Thoracic aorta (tissue), 2 donors: Measurements from ENCODE around the gene FAM240A. TPM values are rescaled to one million over a fixed set of nuclear protein-coding genes. Genes with fewer than 3 reads are reported as not detected.

Experiments used
- ATAC-seq: fragments of 150-250 bp; one replicate; pipeline ENCODE4 v1.8.0; 2017; ENCODE audit warnings: low read depth; ENCODE audit not compliant: insufficient number of reproducible peaks, low FRiP score
- DNase-seq: peaks from one replicate; pipeline ENCODE4 v3.0.0-alpha.2; 2020; ENCODE audit warnings: low spot score
- H3K27ac ChIP-seq, 2 donors: fragments of 200-600 bp; sonication (generic); 1 replicate in 1 of 2; 2 replicates in 1 of 2; pipeline ENCODE4 v1.5.1; 2016; ENCODE audit warnings: mild to moderate bottlenecking in 2 of 2, moderate library complexity in 2 of 2
- H3K27me3 ChIP-seq: fragments of 200-600 bp; sonication (generic); replicated peaks from 2 replicates; pipeline ENCODE4 v1.6.0; 2016; ENCODE audit warnings: mild to moderate bottlenecking; ENCODE audit not compliant: insufficient read depth
- H3K36me3 ChIP-seq: fragments of 200-600 bp; sonication (generic); one replicate; pipeline ENCODE4 v1.5.1; 2016
- H3K4me1 ChIP-seq, 2 donors: fragments of 200-600 bp; sonication (generic); 1 replicate in 1 of 2; 2 replicates in 1 of 2; pipeline versions ENCODE4 v1.5.1 to v1.6.0; 2016; ENCODE audit warnings: low read depth in 2 of 2, mild to moderate bottlenecking in 1 of 2; ENCODE audit not compliant: control insufficient read depth in 1 of 2
- H3K4me3 ChIP-seq: fragments of 200-600 bp; sonication (generic); 2 replicates; pipeline ENCODE4 v1.5.1; 2016; ENCODE audit warnings: mild to moderate bottlenecking
- H3K9me3 ChIP-seq: fragments of 200-600 bp; sonication (generic); 2 replicates; pipeline ENCODE4 v1.5.1; 2016
- total RNA-seq, 2 donors: library from RNA; depleted of rRNA; stranded (reverse); fragments of >200 nt; gene quantifications; one replicate each; pipeline versions ENCODE4 v1.1.0 to v1.2.3, GENCODE V29; 2016
- TF ChIP-seq, protein P1 (sequence below): fragments of 200-600 bp; sonication (generic); IDR thresholded peaks from one replicate; pipeline ENCODE4 v1.5.1; 2019; ENCODE audit warnings: antibody characterized with exemption

The FAM240A gene
- total RNA-seq, 2 donors from 2014 or later = not detected

DNA sequence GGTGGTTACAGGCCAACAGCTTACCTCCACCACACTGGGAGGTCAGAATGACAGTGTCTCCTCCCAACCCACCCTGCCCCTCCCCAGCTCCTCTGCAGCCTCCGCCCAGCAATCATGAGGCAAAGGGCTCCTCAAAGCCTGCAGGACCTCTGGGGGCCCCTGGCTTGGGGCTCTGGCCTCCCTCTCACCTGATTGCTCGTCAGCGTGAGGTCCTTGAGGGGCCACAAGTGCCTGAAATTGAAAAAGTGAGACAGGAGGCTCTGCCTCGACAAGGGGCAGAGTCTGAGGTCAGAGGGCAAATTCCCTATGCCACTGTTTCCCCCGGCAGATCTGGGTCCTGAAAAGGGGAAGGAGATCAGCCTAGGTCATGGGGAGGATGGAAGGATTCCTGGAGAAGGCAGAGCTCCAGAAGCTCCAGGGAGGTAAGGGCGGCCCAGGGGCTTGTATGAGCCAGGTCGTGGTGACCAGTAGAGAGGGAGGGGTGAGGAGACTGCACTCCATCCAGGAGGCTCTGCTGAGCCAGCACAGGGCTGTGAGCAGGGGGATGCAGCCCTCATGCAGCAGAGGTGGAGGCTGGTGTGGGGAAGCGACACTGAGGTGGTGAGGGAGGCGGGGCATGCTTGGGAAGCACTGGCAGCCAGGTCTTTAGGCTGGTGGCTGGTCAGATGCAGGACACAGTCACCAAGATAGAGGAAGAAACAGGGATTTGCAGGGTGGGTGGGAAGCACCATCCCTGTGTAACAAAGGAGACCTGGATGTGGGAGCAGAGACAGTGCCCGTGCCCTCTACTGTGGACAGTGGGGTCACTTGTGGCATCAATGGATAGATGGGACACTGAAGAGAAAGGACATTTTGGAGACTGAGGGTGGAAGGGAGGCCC lies 61.1 kb downstream of the FAM240A start:
- Histone ChIP-seq H3K36me3 (no peaks in the 10 kb centered on the region), H3K4me3 (no peak overlapping the region), H3K4me1 (no peaks in the 10 kb centered on the region), H3K27ac (no peak overlapping the region), H3K9me3 (no peaks in the 10 kb centered on the region), H3K27me3 (no peaks in the 10 kb centered on the region)
- DNase-seq (no peak), ATAC-seq (no peak)
- TF ChIP-seq, protein P1, sequence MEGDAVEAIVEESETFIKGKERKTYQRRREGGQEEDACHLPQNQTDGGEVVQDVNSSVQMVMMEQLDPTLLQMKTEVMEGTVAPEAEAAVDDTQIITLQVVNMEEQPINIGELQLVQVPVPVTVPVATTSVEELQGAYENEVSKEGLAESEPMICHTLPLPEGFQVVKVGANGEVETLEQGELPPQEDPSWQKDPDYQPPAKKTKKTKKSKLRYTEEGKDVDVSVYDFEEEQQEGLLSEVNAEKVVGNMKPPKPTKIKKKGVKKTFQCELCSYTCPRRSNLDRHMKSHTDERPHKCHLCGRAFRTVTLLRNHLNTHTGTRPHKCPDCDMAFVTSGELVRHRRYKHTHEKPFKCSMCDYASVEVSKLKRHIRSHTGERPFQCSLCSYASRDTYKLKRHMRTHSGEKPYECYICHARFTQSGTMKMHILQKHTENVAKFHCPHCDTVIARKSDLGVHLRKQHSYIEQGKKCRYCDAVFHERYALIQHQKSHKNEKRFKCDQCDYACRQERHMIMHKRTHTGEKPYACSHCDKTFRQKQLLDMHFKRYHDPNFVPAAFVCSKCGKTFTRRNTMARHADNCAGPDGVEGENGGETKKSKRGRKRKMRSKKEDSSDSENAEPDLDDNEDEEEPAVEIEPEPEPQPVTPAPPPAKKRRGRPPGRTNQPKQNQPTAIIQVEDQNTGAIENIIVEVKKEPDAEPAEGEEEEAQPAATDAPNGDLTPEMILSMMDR = no peak

DNA sequence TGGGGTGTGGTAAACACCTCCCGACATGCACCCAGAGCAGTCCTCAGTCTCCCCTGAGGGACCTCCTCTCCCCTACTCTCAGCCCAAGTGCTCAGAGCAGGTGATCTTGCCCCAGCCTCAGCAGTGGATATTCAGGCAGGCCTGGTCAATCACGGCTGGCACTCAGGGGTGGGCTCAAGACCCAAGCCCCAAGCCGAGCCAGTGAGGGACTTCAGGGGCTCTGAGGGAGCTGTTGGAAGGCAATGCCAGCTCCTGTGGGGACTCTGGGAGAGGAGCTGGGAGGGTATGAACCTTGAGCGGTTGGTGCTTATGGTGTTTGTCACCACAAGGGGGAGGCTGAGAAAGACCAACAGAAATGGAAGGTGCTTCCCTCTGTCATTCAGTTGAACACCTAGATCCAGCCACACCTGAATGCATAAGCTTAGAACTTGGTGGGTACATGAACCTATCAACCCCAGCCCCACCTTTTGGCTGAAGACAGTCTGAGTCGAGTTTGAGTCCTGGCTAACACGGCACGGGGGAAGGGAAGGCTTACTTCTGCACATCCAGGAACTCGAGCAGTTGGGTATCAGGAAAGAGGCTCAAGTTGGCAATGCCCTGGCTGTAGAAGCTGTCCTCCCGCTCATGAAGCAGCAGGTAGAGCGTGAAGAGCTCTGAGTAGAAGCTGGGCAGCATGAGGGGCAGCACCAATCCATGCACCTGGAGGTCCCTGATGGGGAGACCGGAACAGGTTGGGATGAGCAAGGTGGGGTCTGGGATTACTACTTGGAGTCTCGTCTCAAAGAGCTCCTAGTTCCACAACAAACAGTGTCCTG lies 61.9 kb downstream of the FAM240A start:
- Histone ChIP-seq H3K27me3 (no peaks in the 10 kb centered on the region), H3K27ac (no peak overlapping the region), H3K4me1 (no peaks in the 10 kb centered on the region), H3K36me3 (no peaks in the 10 kb centered on the region), H3K9me3 (no peaks in the 10 kb centered on the region), H3K4me3 (no peak overlapping the region)
- DNase-seq = no peak
- ATAC-seq = no peak
- TF ChIP-seq, protein P1 = no peak

DNA sequence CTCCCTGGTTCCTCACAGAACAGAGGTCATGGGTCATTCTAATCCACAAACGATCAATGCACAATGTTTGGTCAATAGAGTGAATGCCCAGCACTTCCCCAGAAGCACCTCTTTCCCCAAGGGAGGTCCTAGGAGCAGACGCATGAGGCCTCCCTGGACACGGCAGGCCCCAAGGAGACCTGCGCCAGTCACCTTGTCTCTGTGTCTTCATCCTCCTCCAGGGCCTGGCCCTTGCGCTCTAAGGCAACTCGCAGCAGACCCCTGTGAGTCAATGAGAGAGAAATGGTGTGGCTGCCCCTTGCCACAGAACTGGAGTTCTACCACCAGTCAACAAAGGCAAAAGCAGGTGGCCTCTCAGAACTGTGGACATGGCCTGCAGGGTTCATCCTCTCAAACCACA lies 63.1 kb downstream of the FAM240A start:
- TF ChIP-seq, protein P1 = no peak
- Histone ChIP-seq H3K27me3 (no peaks in the 10 kb centered on the region), H3K4me1 (no peaks in the 10 kb centered on the region), H3K9me3 (no peaks in the 10 kb centered on the region), H3K36me3 (no peaks in the 10 kb centered on the region), H3K4me3 (no peak overlapping the region), H3K27ac (no peak overlapping the region)
- DNase-seq = no peak
- no peak for ATAC-seq

Other genes starting within 250 kb of the FAM240A start
- gene CCR5, start 241.6 kb upstream of the FAM240A start, total RNA-seq = 1 to 10 TPM in 1 of 2 donors, under 1 TPM in 1; 0.95 to 3.6 TPM
- gene CCRL2, start 205.3 kb upstream of the FAM240A start, total RNA-seq = 1 to 10 TPM in 1 of 2 donors, under 1 TPM in 1; 0.41 to 4.4 TPM
- gene LTF, start 147.6 kb upstream of the FAM240A start, total RNA-seq = 1 to 10 TPM in 1 of 2 donors, under 1 TPM in 1; 0.28 to 3.0 TPM
- not detected for gene RTP3, start 114.5 kb upstream of the FAM240A start, total RNA-seq
- gene LRRC2, start 46.2 kb upstream of the FAM240A start, total RNA-seq = under 1 TPM; under 0.01 to 0.42 TPM
- 10 to 100 TPM; 25.2 to 41.7 TPM for gene ALS2CL, start 81.2 kb downstream of the FAM240A start, total RNA-seq
- gene TMIE, start 88.9 kb downstream of the FAM240A start, total RNA-seq = not detected
- under 1 TPM; 0.28 to 0.54 TPM for gene PRSS50, start 105.3 kb downstream of the FAM240A start, total RNA-seq